Neural crest cell (in vitro differentiated cells): ENCODE results near the gene SUCNR1. TPM values are rescaled to one million over a fixed set of nuclear protein-coding genes. Genes with fewer than 3 reads are reported as not detected.
"Not testable (repeated sequence)": the region's sequence is repeated elsewhere in the genome, so short reads cannot be mapped to it uniquely, and the experiment has no call there.

Experiments used
- DNase-seq: peaks from one replicate; pipeline ENCODE4 v3.0.0; 2021; ENCODE audit warnings: low read depth, mixed read lengths, low spot score
- H3K27ac Mint-ChIP-seq: one replicate; pipeline ENCODE4 v1.8.0; 2021; ENCODE audit warnings: mild to moderate bottlenecking, mixed read lengths; ENCODE audit not compliant: unreplicated experiment
- H3K27me3 Mint-ChIP-seq: 2 replicates; pipeline ENCODE4 v1.8.0; 2021; ENCODE audit warnings: low read depth, mild to moderate bottlenecking, mixed read lengths
- H3K36me3 Mint-ChIP-seq: 2 replicates; pipeline ENCODE4 v1.8.0; 2021; ENCODE audit warnings: low read depth, mild to moderate bottlenecking, mixed read lengths
- H3K4me1 Mint-ChIP-seq: 2 replicates; pipeline ENCODE4 v1.8.0; 2021; ENCODE audit warnings: mixed read lengths
- H3K4me3 Mint-ChIP-seq: one replicate; pipeline ENCODE4 v1.8.0; 2021; ENCODE audit warnings: mild to moderate bottlenecking, mixed read lengths
- H3K9me3 Mint-ChIP-seq: 2 replicates; pipeline ENCODE4 v1.8.0; 2021; ENCODE audit warnings: mixed read lengths
- total RNA-seq: library from RNA; stranded (reverse); gene quantifications from 2 replicates; pipeline ENCODE4 v1.2.1, GENCODE V29; 2021
- TF ChIP-seq, protein P1 (sequence below): fragments of 200-600 bp; sonication (generic); conservative IDR thresholded peaks from 2 replicates; pipeline ENCODE4 v1.5.0; 2021; ENCODE audit warnings: antibody characterized with exemption, mild to moderate bottlenecking

Gene SUCNR1
- total RNA-seq, 1 donor from 2014 or later: not detected

- peaks cover 3% of the 10 kb centered on the region for H3K9me3 Mint-ChIP-seq
- no peak for DNase-seq
- no peak overlapping the region for H3K27ac Mint-ChIP-seq
- no peaks in the 10 kb centered on the region for H3K36me3 Mint-ChIP-seq
- TF ChIP-seq, protein P1, sequence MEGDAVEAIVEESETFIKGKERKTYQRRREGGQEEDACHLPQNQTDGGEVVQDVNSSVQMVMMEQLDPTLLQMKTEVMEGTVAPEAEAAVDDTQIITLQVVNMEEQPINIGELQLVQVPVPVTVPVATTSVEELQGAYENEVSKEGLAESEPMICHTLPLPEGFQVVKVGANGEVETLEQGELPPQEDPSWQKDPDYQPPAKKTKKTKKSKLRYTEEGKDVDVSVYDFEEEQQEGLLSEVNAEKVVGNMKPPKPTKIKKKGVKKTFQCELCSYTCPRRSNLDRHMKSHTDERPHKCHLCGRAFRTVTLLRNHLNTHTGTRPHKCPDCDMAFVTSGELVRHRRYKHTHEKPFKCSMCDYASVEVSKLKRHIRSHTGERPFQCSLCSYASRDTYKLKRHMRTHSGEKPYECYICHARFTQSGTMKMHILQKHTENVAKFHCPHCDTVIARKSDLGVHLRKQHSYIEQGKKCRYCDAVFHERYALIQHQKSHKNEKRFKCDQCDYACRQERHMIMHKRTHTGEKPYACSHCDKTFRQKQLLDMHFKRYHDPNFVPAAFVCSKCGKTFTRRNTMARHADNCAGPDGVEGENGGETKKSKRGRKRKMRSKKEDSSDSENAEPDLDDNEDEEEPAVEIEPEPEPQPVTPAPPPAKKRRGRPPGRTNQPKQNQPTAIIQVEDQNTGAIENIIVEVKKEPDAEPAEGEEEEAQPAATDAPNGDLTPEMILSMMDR: no peak
- H3K27me3 Mint-ChIP-seq: no peaks in the 10 kb centered on the region
- H3K4me3 Mint-ChIP-seq: no peak overlapping the region
- no peaks in the 10 kb centered on the region for H3K4me1 Mint-ChIP-seq
These were observed 6.9 kb downstream of the SUCNR1 start for GRCh38 chr3:151880416-151880690.

- Mint-ChIP-seq H3K4me1 (no peaks in the 10 kb centered on the region), H3K36me3 (no peaks in the 10 kb centered on the region), H3K27me3 (no peaks in the 10 kb centered on the region), H3K9me3 (peaks cover 3% of the 10 kb centered on the region), H3K27ac (no peak overlapping the region), H3K4me3 (no peak overlapping the region)
- TF ChIP-seq, protein P1: no peak
- DNase-seq: no peak
These were observed 7.7 kb downstream of the SUCNR1 start for GRCh38 chr3:151881137-151881536.

- H3K36me3 Mint-ChIP-seq, H3K27ac Mint-ChIP-seq, H3K4me1 Mint-ChIP-seq, H3K4me3 Mint-ChIP-seq, H3K9me3 Mint-ChIP-seq, H3K27me3 Mint-ChIP-seq, DNase-seq: not testable (repeated sequence)
These were observed 12.0 kb downstream of the SUCNR1 start for GRCh38 chr3:151885397-151885796.

- H3K9me3 Mint-ChIP-seq, H3K4me3 Mint-ChIP-seq, H3K27me3 Mint-ChIP-seq, H3K4me1 Mint-ChIP-seq, DNase-seq, H3K27ac Mint-ChIP-seq, H3K36me3 Mint-ChIP-seq: not testable (repeated sequence)
These were observed 14.2 kb downstream of the SUCNR1 start for GRCh38 chr3:151887450-151888211.

DNA sequence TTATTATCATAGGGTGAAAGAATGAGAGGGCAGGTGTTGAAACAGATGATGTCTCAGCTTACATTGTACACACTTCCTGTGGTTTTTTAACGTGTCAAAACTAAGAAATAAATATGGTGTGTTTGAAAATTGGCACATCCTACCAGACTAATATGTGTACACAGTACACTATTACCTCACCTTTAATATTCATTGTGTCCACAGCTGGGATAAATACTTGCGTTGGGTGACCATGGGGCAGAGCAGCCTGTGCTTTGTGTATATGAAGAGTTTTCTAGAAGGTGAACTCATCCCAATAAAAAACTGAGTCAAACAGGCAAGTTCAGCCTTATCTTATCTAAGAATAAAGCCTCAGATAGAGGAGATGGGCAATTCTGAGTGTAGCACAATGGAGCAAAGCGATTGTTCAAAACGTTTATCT, 17.3 kb downstream of the SUCNR1 start:
- Mint-ChIP-seq H3K27ac (no peak overlapping the region), H3K27me3 (no peaks in the 10 kb centered on the region), H3K36me3 (no peaks in the 10 kb centered on the region), H3K4me1 (no peaks in the 10 kb centered on the region), H3K9me3 (no peaks in the 10 kb centered on the region), H3K4me3 (no peak overlapping the region)
- no peak for DNase-seq
- TF ChIP-seq, protein P1: no peak

GRCh38 chr3:151891721-151892120, 18.3 kb downstream of the SUCNR1 start:
- no peaks in the 10 kb centered on the region for H3K27me3 Mint-ChIP-seq
- DNase-seq: no peak
- H3K36me3 Mint-ChIP-seq: no peaks in the 10 kb centered on the region
- no peak overlapping the region for H3K27ac Mint-ChIP-seq
- TF ChIP-seq, protein P1: no peak
- H3K4me3 Mint-ChIP-seq: no peak overlapping the region
- H3K9me3 Mint-ChIP-seq: no peaks in the 10 kb centered on the region
- no peaks in the 10 kb centered on the region for H3K4me1 Mint-ChIP-seq
